Left ventricle myocardium superior (tissue), 1 donor: ENCODE measurements around the gene CAPN1. TPM values are rescaled to one million over a fixed set of nuclear protein-coding genes. Genes with fewer than 3 reads are reported as not detected.
"Not testable (repeated sequence)": the region's sequence is repeated elsewhere in the genome, so short reads cannot be mapped to it uniquely, and the experiment has no call there.

Experiments used
- ATAC-seq: fragments of 200-7000 bp; cut with Tn5 transposase; one replicate; pipeline ENCODE4 v1.9.1; 2020; ENCODE audit warnings: mild to moderate bottlenecking, moderate library complexity
- DNase-seq: peaks from one replicate; pipeline ENCODE4 v3.0.0-alpha.2; 2020
- intact Hi-C: fragments of 100-400 bp; cut with micrococcal nuclease; formaldehyde crosslinking; loops from one replicate; pipeline ENCODE4 v1.11.0; 2022
- total RNA-seq: library from RNA; stranded (reverse); fragmentation: NEBNext Ultra II Directional; extraction: Animal tissue kit (Norgen Biotek cat#: 25700); gene quantifications from one replicate; pipeline ENCODE4 v1.2.1, GENCODE V29; 2021
- donor health status: DM: no; HTN: yes; CAD: no; lungs with severe emphysema.

Gene CAPN1
- total RNA-seq, 1 donor from 2014 or later, result 90.1 TPM

- DNase-seq (no peak), ATAC-seq (peak; percentile 9)
- intact Hi-C loops, result no loop called here
These were observed 30.6 kb downstream of the CAPN1 start for GRCh38 chr11:65212226-65212801.

GRCh38 chr11:65213322-65214211, 31.8 kb downstream of the CAPN1 start:
- intact Hi-C loops, result no loop called here
- ATAC-seq (no peak), DNase-seq (no peak)

- ATAC-seq (no peak), DNase-seq (no peak)
- intact Hi-C loops, result no loop called here
These were observed 32.6 kb downstream of the CAPN1 start for GRCh38 chr11:65214212-65214845.

- intact Hi-C loops, result no loop called here
- ATAC-seq, result no peak
- DNase-seq, result no peak
These were observed 33.8 kb downstream of the CAPN1 start for GRCh38 chr11:65215441-65216076.

GRCh38 chr11:65216830-65217229, 35.1 kb downstream of the CAPN1 start:
- DNase-seq (no peak), ATAC-seq (no peak)
- intact Hi-C loops, result no loop called here

- ATAC-seq (no peak), DNase-seq (no peak)
- intact Hi-C loops, result no loop called here
These were observed 36.0 kb downstream of the CAPN1 start for GRCh38 chr11:65217441-65218423.

- DNase-seq (no peak), ATAC-seq (no peak)
- intact Hi-C loops, result no loop called here
These were observed 36.7 kb downstream of the CAPN1 start for GRCh38 chr11:65218446-65218845.

GRCh38 chr11:65219930-65220213, 38.1 kb downstream of the CAPN1 start:
- intact Hi-C loops, result no loop called here
- peak; percentile 48 for ATAC-seq
- DNase-seq, result no peak

- intact Hi-C loops, result no loop called here
- DNase-seq (no peak), ATAC-seq (no peak)
These were observed 39.3 kb downstream of the CAPN1 start for GRCh38 chr11:65221026-65221425.

- DNase-seq (no peak), ATAC-seq (no peak)
- intact Hi-C loops, result no loop called here
These were observed 41.3 kb downstream of the CAPN1 start for GRCh38 chr11:65223011-65223410.

GRCh38 chr11:65224930-65225278, 43.2 kb downstream of the CAPN1 start:
- peak; percentile 48 for DNase-seq
- intact Hi-C loops, result no loop called here
- peak; percentile 71 for ATAC-seq

GRCh38 chr11:65225279-65226102, 43.8 kb downstream of the CAPN1 start:
- peak; percentile 73 for DNase-seq
- peak; percentile 88 for ATAC-seq
- intact Hi-C loops, result no loop called here

GRCh38 chr11:65226103-65226442, 44.3 kb downstream of the CAPN1 start:
- DNase-seq, result no peak
- intact Hi-C loops, result no loop called here
- ATAC-seq, result no peak

GRCh38 chr11:65227879-65228278, 46.2 kb downstream of the CAPN1 start:
- intact Hi-C loops, result no loop called here
- no peak for ATAC-seq
- no peak for DNase-seq

GRCh38 chr11:65236194-65237059, 54.7 kb downstream of the CAPN1 start:
- no peak for DNase-seq
- ATAC-seq, result no peak
- intact Hi-C loops, result no loop called here

- DNase-seq, intact Hi-C loops, ATAC-seq: not testable (repeated sequence)
These were observed 56.6 kb downstream of the CAPN1 start for GRCh38 chr11:65238302-65238701.

- intact Hi-C loops, result no loop called here
- DNase-seq (no peak), ATAC-seq (no peak)
These were observed 59.4 kb downstream of the CAPN1 start for GRCh38 chr11:65241134-65241533.
